Suprapubic skin (tissue), 4 donors: ENCODE measurements around the gene TFB2M. TPM values are rescaled to one million over a fixed set of nuclear protein-coding genes. Genes with fewer than 3 reads are reported as not detected.
A peak's percentile ranks its signal among the peaks of the same experiment; 100 is the strongest.

Source experiments
- DNase-seq, 2 donors: peaks; one replicate each; pipeline ENCODE4 v3.0.0-alpha.2; 2019; ENCODE audit warnings: low spot score in 2 of 2
- H3K27ac ChIP-seq: fragments of 200-600 bp; sonication (generic); one replicate; pipeline ENCODE4 v1.5.1; 2019
- H3K27me3 ChIP-seq: fragments of 200-600 bp; sonication (generic); one replicate; pipeline ENCODE4 v1.5.1; 2019
- H3K36me3 ChIP-seq: fragments of 200-600 bp; sonication (generic); one replicate; pipeline ENCODE4 v1.5.1; 2019
- H3K4me1 ChIP-seq: fragments of 200-600 bp; sonication (generic); one replicate; pipeline ENCODE4 v1.5.1; 2019
- H3K4me3 ChIP-seq: fragments of 200-600 bp; sonication (generic); one replicate; pipeline ENCODE4 v1.5.1; 2019; ENCODE audit warnings: mild to moderate bottlenecking
- H3K9me3 ChIP-seq: fragments of 200-600 bp; sonication (generic); one replicate; pipeline ENCODE4 v1.5.1; 2019
- CTCF ChIP-seq, 2 donors: fragments of 200-600 bp in 1 of 2; fragments of 450-650 bp in 1 of 2; sonication (generic) in 1 of 2; IDR thresholded peaks; one replicate each; pipeline ENCODE4 v1.5.1; 2016 to 2019; ENCODE audit warnings: antibody characterized with exemption in 2 of 2, mild to moderate bottlenecking in 1 of 2, moderate library complexity in 1 of 2
- EP300 ChIP-seq: sonication (generic); formaldehyde crosslinking; IDR thresholded peaks from one replicate; pipeline ENCODE4 v1.6.1; 2017; ENCODE audit warnings: antibody characterized with exemption
- POLR2A ChIP-seq, 2 donors: fragments of 450-650 bp; IDR thresholded peaks; one replicate each; pipeline ENCODE4 v1.6.1; 2017; ENCODE audit warnings: antibody characterized with exemption in 2 of 2, mild to moderate bottlenecking in 2 of 2, moderate library complexity in 2 of 2
- POLR2AphosphoS5 ChIP-seq, 3 donors: sonication (generic); formaldehyde crosslinking; IDR thresholded peaks; one replicate each; pipeline ENCODE4 v1.6.1; 2017; ENCODE audit warnings: antibody characterized with exemption in 3 of 3
- WGBS: methylation state at CpG from one replicate; pipeline ENCODE4 v1.1.5; 2018; 5-methylcytosine and 5-hydroxymethylcytosine counted together
- total RNA-seq, 4 donors: library from RNA; depleted of rRNA; stranded (reverse); fragments of >200 nt; gene quantifications; one replicate each; pipeline ENCODE4 v1.1.0, GENCODE V29; 2016

Gene TFB2M
- total RNA-seq, 4 donors from 2014 or later: 9.9 to 15.0 (median 12.1) TPM

GRCh38 chr1:246508897-246509688 lies 57.0 kb downstream of the TFB2M start:
- no peak for DNase-seq
- H3K4me3 ChIP-seq: no peak overlapping the region
- H3K36me3 ChIP-seq: no peaks in the 10 kb centered on the region
- H3K9me3 ChIP-seq: peaks cover under 1% of the 10 kb centered on the region
- 98% methylated on average over 3 of the region's 26 CpGs for WGBS
- H3K27me3 ChIP-seq: no peaks in the 10 kb centered on the region
- no peak overlapping the region for H3K27ac ChIP-seq
- H3K4me1 ChIP-seq: peaks cover 17% of the 10 kb centered on the region
- TF ChIP-seq POLR2A (IDR thresholded peaks at IDR 0.05): no peak
- no peak for TF ChIP-seq CTCF (IDR thresholded peaks at IDR 0.05)
- no peak for TF ChIP-seq EP300
- no peak for TF ChIP-seq POLR2AphosphoS5 (IDR thresholded peaks at IDR 0.05)

GRCh38 chr1:246506674-246507481 lies 59.2 kb downstream of the TFB2M start, which contains the start of gene SMYD3:
TSS of gene SMYD3 (minus strand) at chr1:246507279.
- under 1% methylated on average over 18 of the region's 79 CpGs for WGBS
- Histone ChIP-seq H3K36me3 (no peaks in the 10 kb centered on the region), H3K27me3 (no peaks in the 10 kb centered on the region), H3K27ac (no peak within 1 kb of the TSS), H3K9me3 (no peaks in the 10 kb centered on the region), H3K4me3 (peak within 1 kb of the TSS; percentile 94), H3K4me1 (peaks cover 17% of the 10 kb centered on the region)
- TF ChIP-seq EP300 (no peak), CTCF (IDR thresholded peaks at IDR 0.05) (no peak), POLR2AphosphoS5 (IDR thresholded peaks at IDR 0.05) (no peak), POLR2A (IDR thresholded peaks at IDR 0.05) (no peak)
- peak; percentile 57 to 76 for DNase-seq

- Histone ChIP-seq H3K36me3 (no peaks in the 10 kb centered on the region), H3K4me3 (peak overlapping the region; percentile 94), H3K27ac (no peak overlapping the region), H3K9me3 (no peaks in the 10 kb centered on the region), H3K27me3 (no peaks in the 10 kb centered on the region), H3K4me1 (peaks cover 17% of the 10 kb centered on the region)
- TF ChIP-seq POLR2A (IDR thresholded peaks at IDR 0.05) (no peak), POLR2AphosphoS5 (IDR thresholded peaks at IDR 0.05) (no peak), CTCF (IDR thresholded peaks at IDR 0.05) (no peak), EP300 (no peak)
- DNase-seq: no peak
- WGBS: 6% methylated on average over 7 of the region's 9 CpGs
These were observed 59.7 kb downstream of the TFB2M start for GRCh38 chr1:246506367-246506673.

- TF ChIP-seq POLR2AphosphoS5 (IDR thresholded peaks at IDR 0.05): no peak
- no peak for TF ChIP-seq POLR2A (IDR thresholded peaks at IDR 0.05)
- TF ChIP-seq EP300: no peak
- no peak for TF ChIP-seq CTCF (IDR thresholded peaks at IDR 0.05)
- H3K9me3 ChIP-seq: no peaks in the 10 kb centered on the region
- H3K4me1 ChIP-seq: peaks cover 17% of the 10 kb centered on the region
- no peak overlapping the region for H3K4me3 ChIP-seq
- no peak overlapping the region for H3K27ac ChIP-seq
- no peaks in the 10 kb centered on the region for H3K27me3 ChIP-seq
- H3K36me3 ChIP-seq: no peaks in the 10 kb centered on the region
- DNase-seq: no peak
- WGBS: 72% methylated on average over 7 of the region's 7 CpGs
These were observed 62.7 kb downstream of the TFB2M start for GRCh38 chr1:246503341-246503740.

- Histone ChIP-seq H3K36me3 (no peaks in the 10 kb centered on the region), H3K9me3 (no peaks in the 10 kb centered on the region), H3K4me1 (no peaks in the 10 kb centered on the region), H3K27ac (no peak overlapping the region), H3K27me3 (no peaks in the 10 kb centered on the region), H3K4me3 (no peak overlapping the region)
- 51% methylated on average over 2 of the region's 2 CpGs for WGBS
- DNase-seq: no peak
- TF ChIP-seq POLR2AphosphoS5 (IDR thresholded peaks at IDR 0.05) (no peak), CTCF (IDR thresholded peaks at IDR 0.05) (peak; percentile 48 to 72), EP300 (no peak), POLR2A (IDR thresholded peaks at IDR 0.05) (no peak)
These were observed 68.6 kb downstream of the TFB2M start for GRCh38 chr1:246497331-246497915.
